GM12878 (cell line): ENCODE data around the gene CD2BP2. TPM values are rescaled to one million over a fixed set of nuclear protein-coding genes. Genes with fewer than 3 reads are reported as not detected.
A peak's percentile ranks its signal among the peaks of the same experiment; 100 is the strongest.

Experiments used
- BCL11A ChIP-seq: IDR thresholded peaks from 2 replicates; pipeline ENCODE4 v1.6.1; 2011; ENCODE audit warnings: low read depth, low read length
- CBX5 ChIP-seq: sonication (generic); IDR thresholded peaks from 2 replicates; pipeline ENCODE4 v1.6.1; 2016; ENCODE audit warnings: low read depth, moderate library complexity, mild to moderate bottlenecking, inconsistent platforms
- CEBPZ ChIP-seq: fragments of 150-350 bp; IDR thresholded peaks from 2 replicates; pipeline ENCODE4 v1.6.1; 2016; ENCODE audit warnings: low read depth, low read length
- CHD1 ChIP-seq: IDR thresholded peaks from 2 replicates; pipeline ENCODE4 v1.6.1; 2012; ENCODE audit warnings: low read depth, low read length, improper control_type of control experiment
- CHD2 ChIP-seq: IDR thresholded peaks from 2 replicates; pipeline ENCODE4 v1.6.1; 2011; ENCODE audit warnings: low read depth, low read length, improper control_type of control experiment, borderline replicate concordance
- E2F8 ChIP-seq: fragments of 450-650 bp; IDR thresholded peaks from 2 replicates; pipeline ENCODE4 v1.6.1; 2018; ENCODE audit warnings: mild to moderate bottlenecking, low read depth, moderate library complexity; ENCODE audit not compliant: partially characterized antibody
- ETV6 ChIP-seq, 2 experiments: fragments of 450-650 bp in 1 of 2; IDR thresholded peaks in 1 of 2; conservative IDR thresholded peaks in 1 of 2; 2 replicates each; pipeline ENCODE4 v1.6.1; 2014; ENCODE audit warnings: antibody characterized with exemption in 1 of 2, borderline replicate concordance in 1 of 2, low read depth in 1 of 2, mild to moderate bottlenecking in 1 of 2, moderate library complexity in 1 of 2
- GABPA ChIP-seq: IDR thresholded peaks from 2 replicates; pipeline ENCODE4 v1.6.1; 2014; ENCODE audit warnings: antibody characterized with exemption, low read depth, mild to moderate bottlenecking, inconsistent platforms
- MAX ChIP-seq: IDR thresholded peaks from 2 replicates; pipeline ENCODE4 v1.6.1; 2012; ENCODE audit warnings: low read depth, low read length, improper control_type of control experiment
- MEF2A ChIP-seq: IDR thresholded peaks from 2 replicates; pipeline ENCODE4 v1.6.1; 2011; ENCODE audit warnings: low read depth, mild to moderate bottlenecking, low read length, moderate library complexity; ENCODE audit not compliant: insufficient read depth
- NBN ChIP-seq: fragments of 450-650 bp; IDR thresholded peaks from 2 replicates; pipeline ENCODE4 v1.6.1; 2016
- NFYB ChIP-seq: IDR thresholded peaks from 2 replicates; pipeline ENCODE4 v1.6.1; 2011; ENCODE audit warnings: low read depth, mild to moderate bottlenecking, low read length, improper control_type of control experiment, moderate library complexity; ENCODE audit not compliant: insufficient read depth
- NKRF ChIP-seq: fragments of 450-650 bp; conservative IDR thresholded peaks from 2 replicates; pipeline ENCODE4 v1.6.1; 2017; ENCODE audit warnings: mild to moderate bottlenecking, moderate library complexity
- RUNX3 ChIP-seq: IDR thresholded peaks from 2 replicates; pipeline ENCODE4 v1.6.1; 2012; ENCODE audit warnings: low read length, inconsistent platforms
- SIN3A ChIP-seq: IDR thresholded peaks from 2 replicates; pipeline ENCODE4 v1.6.1; 2012; ENCODE audit warnings: low read depth, low read length, improper control_type of control experiment
- SIX5 ChIP-seq: IDR thresholded peaks from 2 replicates; pipeline ENCODE4 v1.6.1; 2011; ENCODE audit warnings: mild to moderate bottlenecking, low read depth, low read length, moderate library complexity; ENCODE audit not compliant: severe bottlenecking
- SMAD1 ChIP-seq: fragments of 450-650 bp; IDR thresholded peaks from 2 replicates; pipeline ENCODE4 v1.6.1; 2018; ENCODE audit warnings: mild to moderate bottlenecking, low read depth; ENCODE audit not compliant: partially characterized antibody
- SMAD5 ChIP-seq: IDR thresholded peaks from 2 replicates; pipeline ENCODE4 v1.6.1; 2016; ENCODE audit warnings: antibody characterized with exemption, low read depth
- SP1 ChIP-seq: IDR thresholded peaks from one replicate; pipeline ENCODE4 v1.6.1; 2011; ENCODE audit warnings: low read depth, low read length
- TCF3 ChIP-seq: IDR thresholded peaks from 2 replicates; pipeline ENCODE4 v1.6.1; 2012; ENCODE audit warnings: low read depth, mild to moderate bottlenecking, low read length, borderline replicate concordance; ENCODE audit not compliant: insufficient read depth
- ZNF24 ChIP-seq: fragments of 450-650 bp; IDR thresholded peaks from 2 replicates; pipeline ENCODE4 v1.6.1; 2017; ENCODE audit warnings: antibody characterized with exemption, mild to moderate bottlenecking
- ZSCAN29 ChIP-seq: fragments of 450-650 bp; IDR thresholded peaks from 2 replicates; pipeline ENCODE4 v1.6.1; 2017; ENCODE audit warnings: mild to moderate bottlenecking, moderate library complexity
- polyA plus RNA-seq, 11 experiments: library from polyadenylated mRNA; depleted of rRNA in 4 of 11; unstranded in 6 of 11; stranded (reverse) in 5 of 11; fragments of >200 nt; fragmentation: Nextera tagmentation in 4 of 11; fragmentation: Illumina TruSeq in 1 of 11; extraction: Ambion mirVana in 4 of 11; extraction: Trizol in 1 of 11; gene quantifications; 1 replicate in 1 of 11; 2 replicates in 10 of 11; pipeline versions ENCODE4 v1.2.1 to v1.2.3, GENCODE V29; 2011 to 2016; ENCODE audit warnings: inconsistent platforms in 2 of 11, missing spikeins in 2 of 11, low read depth in 1 of 11
- total RNA-seq, 4 experiments: library from RNA; depleted of rRNA in 3 of 4; stranded (reverse); fragments of >200 nt in 3 of 4; fragmentation: Illumina TruSeq in 1 of 4; extraction: Trizol in 1 of 4; gene quantifications; 2 replicates each; pipeline versions ENCODE4 v1.2.1 to v1.2.3, GENCODE V29; 2013 to 2021

Gene CD2BP2
- total and polyA plus RNA-seq, 10 of the 15 experiments (the other 5 are each of a cell fraction or from before 2014, with no cell fraction given): 3.3 to 47.9 (median 31.8) TPM

- TF ChIP-seq NBN (peak; percentile 97), RUNX3 (peak; percentile 100), SIN3A (0 out of 2 replicates have a peak, but pooled peaks have one; percentile 53), CBX5 (peak; percentile 89), E2F8 (peak; percentile 29), CHD2 (peak; percentile 69; the same call in 1 of the 2 replicates), CHD1 (no peak), BCL11A (peak; percentile 92), NFYB (peak; percentile 54; the same call in 1 of the 2 replicates), TCF3 (0 out of 2 replicates have a peak, but pooled peaks have one; percentile 29), SMAD1 (no peak), ZSCAN29 (0 out of 2 replicates have a peak, but pooled peaks have one; percentile 41), GABPA (peak; percentile 50; the same call in 1 of the 2 replicates), ETV6 (conservative IDR thresholded peaks at IDR 0.05 in 1 of 2, IDR thresholded peaks at IDR 0.05 in 1 of 2; ENCODE audit: borderline replicate concordance in 1 of 2, low read depth in 1 of 2) (peak in 1 of 2 experiments; percentile 74; a peak in 2 of 4 replicates), NKRF (no peak), CEBPZ (no peak), SP1 (peak; percentile 30), MEF2A (peak; percentile 95), MAX (0 out of 2 replicates have a peak, but pooled peaks have one; percentile 10), SIX5 (no peak), SMAD5 (no peak), ZNF24 (peak; percentile 12; the same call in 1 of the 2 replicates)
These were observed 4.8 kb downstream of the CD2BP2 start (continued) for GRCh38 chr16:30350134-30350871.
